Measurements from ENCODE around the gene HACL1. TPM values are rescaled to one million over a fixed set of nuclear protein-coding genes. Genes with fewer than 3 reads are reported as not detected.

The HACL1 gene
- total RNA-seq: 10 to 100 TPM; 22.7 to 34.2 TPM

- peak; percentile 97 to 99 for DNase-seq (ENCODE audit: low spot score in 2 of 2)
- peak; percentile 89 to 93 for ATAC-seq
- Mint-ChIP-seq H3K36me3 (peaks cover 16 to 29% of the 10 kb centered on the region in 2 donors), H3K9me3 (peaks cover 0 to 8% of the 10 kb centered on the region in 2 donors), H3K27ac (peak within 1 kb of the TSS; percentile 95 to 98)
These were observed at the start of gene HACL1, which contains the start of gene BTD for GRCh38 chr3:15601399-15602145. HACL1 (minus strand) TSS chr3:15601569; CDS start chr3:15601463, 106 bp downstream. BTD (plus strand) TSS chr3:15601745; CDS start chr3:15635440, 33,695 bp downstream.

DNA sequence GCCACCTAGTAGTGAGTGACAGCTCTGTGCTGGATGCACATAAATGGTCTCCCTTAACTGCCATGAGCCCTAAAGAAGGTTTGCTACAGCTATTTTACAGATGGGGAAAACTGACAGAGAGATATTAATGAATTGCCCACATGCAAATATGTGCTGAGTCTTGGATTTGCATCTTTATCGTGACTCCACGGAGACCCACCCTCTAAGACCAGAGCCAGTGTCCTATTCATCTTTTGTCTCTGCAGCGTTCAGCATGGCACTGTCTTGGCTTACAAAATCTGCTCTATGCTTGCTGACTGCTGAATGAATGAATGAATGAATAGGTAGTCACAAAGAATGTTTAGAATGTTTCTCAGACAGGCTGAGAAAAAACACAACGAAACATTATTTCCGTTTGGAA, 48.5 kb upstream of the HACL1 start:
- peaks cover 8 to 22% of the 10 kb centered on the region in 2 donors for H3K9me3 Mint-ChIP-seq
- ATAC-seq (no peak), DNase-seq (ENCODE audit: low spot score in 2 of 2) (no peak)
- no peak overlapping the region for H3K27ac Mint-ChIP-seq
- peaks cover 11 to 15% of the 10 kb centered on the region in 2 donors for H3K36me3 Mint-ChIP-seq

GRCh38 chr3:15649341-15649740, 48.0 kb upstream of the HACL1 start:
- no peak for DNase-seq (ENCODE audit: low spot score in 2 of 2)
- H3K27ac Mint-ChIP-seq: no peak overlapping the region
- peaks cover 11 to 14% of the 10 kb centered on the region in 2 donors for H3K36me3 Mint-ChIP-seq
- ATAC-seq: no peak
- H3K9me3 Mint-ChIP-seq: peaks cover 8 to 22% of the 10 kb centered on the region in 2 donors

GRCh38 chr3:15647611-15648167, 46.3 kb upstream of the HACL1 start:
- ATAC-seq: peak; percentile 95 to 96
- H3K36me3 Mint-ChIP-seq: peaks cover 11 to 14% of the 10 kb centered on the region in 2 donors
- H3K9me3 Mint-ChIP-seq: peaks cover 8 to 22% of the 10 kb centered on the region in 2 donors
- peak; percentile 54 to 75 for DNase-seq (ENCODE audit: low spot score in 2 of 2)
- peak overlapping the region; percentile 75 to 89 for H3K27ac Mint-ChIP-seq

DNA sequence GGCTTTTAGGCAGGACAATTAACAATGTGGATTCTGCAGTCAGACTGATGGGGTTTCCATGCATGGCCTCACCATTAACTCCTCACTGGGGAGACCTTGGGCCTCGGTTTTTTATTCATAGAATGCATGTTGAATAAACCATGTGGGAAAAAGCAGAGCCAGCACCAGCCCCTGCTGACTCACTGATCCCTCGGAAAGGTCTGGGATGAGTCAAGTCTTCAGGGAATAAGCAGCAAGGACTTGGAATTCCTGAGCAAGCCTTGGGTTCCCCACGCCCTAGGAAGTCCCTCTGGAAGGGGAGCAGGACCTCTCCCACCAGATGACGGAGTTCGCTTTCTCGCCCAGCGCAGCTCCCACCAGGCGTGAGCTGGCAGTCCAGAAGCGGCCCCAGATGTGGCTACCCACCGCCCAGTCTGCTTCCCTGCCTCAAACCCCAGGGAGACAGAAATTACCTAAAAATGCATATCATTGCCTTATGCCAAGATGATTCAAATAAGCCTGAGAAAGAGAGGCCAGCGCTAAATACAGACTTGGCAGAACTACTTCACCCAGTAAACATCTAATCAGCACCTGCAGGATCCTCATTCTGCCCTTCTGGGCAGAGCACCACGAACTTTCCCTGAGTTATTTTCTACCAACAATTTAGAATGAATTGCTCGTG, 45.6 kb upstream of the HACL1 start:
- no peak for DNase-seq (ENCODE audit: low spot score in 2 of 2)
- peak overlapping the region in 1 of 2 donors; percentile 89 for H3K27ac Mint-ChIP-seq
- peaks cover 8 to 22% of the 10 kb centered on the region in 2 donors for H3K9me3 Mint-ChIP-seq
- ATAC-seq: peak; percentile 44 to 72
- H3K36me3 Mint-ChIP-seq: peaks cover 11 to 14% of the 10 kb centered on the region in 2 donors

DNA sequence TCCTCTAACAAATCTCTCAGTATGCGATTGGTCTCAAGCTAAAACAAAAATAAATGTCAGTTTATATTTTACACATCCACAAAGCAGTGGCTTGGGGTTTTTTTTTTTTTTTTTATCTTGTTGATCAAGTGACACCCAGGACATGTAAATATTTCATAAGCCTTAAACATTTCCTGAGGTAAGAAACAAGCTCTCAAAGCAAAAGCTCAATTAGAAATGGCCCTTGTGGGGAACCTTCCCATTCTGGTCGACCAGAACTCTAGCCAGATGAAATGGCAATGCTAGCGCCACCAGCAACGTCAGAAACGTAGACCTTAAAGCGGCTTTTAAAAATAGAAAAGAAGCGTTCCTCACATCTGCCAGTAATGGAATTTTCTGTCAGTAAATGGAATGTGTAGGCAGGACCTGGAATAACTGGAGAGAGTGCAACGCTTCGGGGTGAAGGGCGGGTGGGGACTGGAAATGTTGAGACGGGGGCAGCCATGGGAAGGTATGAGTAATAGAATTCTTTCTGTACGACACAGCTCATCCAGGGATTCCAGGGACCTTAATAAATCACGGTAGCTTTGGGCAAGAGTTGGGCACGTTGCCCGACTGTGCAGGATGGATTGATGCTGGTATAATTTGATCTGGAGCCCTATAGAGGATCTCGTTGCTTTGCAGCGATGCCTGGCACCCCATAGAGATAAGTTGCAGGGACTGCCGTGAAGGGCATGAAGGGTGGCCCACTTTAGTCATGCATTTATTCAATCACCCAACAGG, 44.6 kb upstream of the HACL1 start:
- Mint-ChIP-seq H3K27ac (no peak overlapping the region), H3K9me3 (peaks cover 8 to 15% of the 10 kb centered on the region in 2 donors)
- no peak for ATAC-seq

DNA sequence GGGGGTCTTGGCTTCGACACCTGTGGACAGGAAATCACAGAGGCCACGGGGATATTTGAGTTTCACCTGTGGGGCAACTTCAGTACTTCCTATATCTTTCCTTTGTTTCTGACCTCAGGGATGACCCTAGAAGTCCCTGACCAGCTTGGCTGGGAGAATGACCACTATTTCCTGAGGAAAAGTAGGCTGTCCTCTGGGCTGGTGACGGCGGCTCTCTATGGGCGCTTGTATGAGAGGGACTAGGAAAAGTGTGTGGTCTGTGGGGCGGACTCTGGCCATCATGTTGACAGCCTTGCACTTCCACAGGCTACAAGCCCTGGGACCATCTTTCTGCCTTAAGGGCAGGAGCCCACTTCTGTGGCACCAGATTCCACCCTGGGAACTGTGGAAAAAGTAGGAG, 43.9 kb upstream of the HACL1 start:
- ATAC-seq (no peak), DNase-seq (ENCODE audit: low spot score in 2 of 2) (no peak)
- H3K36me3 Mint-ChIP-seq: peaks cover 11 to 14% of the 10 kb centered on the region in 2 donors
- no peak overlapping the region for H3K27ac Mint-ChIP-seq
- H3K9me3 Mint-ChIP-seq: peaks cover 8 to 11% of the 10 kb centered on the region in 2 donors

More for the DNA sequence above, 44.6 kb upstream of the HACL1 start:
- DNase-seq (ENCODE audit: low spot score in 2 of 2): no peak
- H3K36me3 Mint-ChIP-seq: peaks cover 11 to 14% of the 10 kb centered on the region in 2 donors

- ATAC-seq (peak in 1 of 2 donors; percentile 12), DNase-seq (ENCODE audit: low spot score in 2 of 2) (no peak)
- H3K9me3 Mint-ChIP-seq: no peaks in the 10 kb centered on the region
- H3K27ac Mint-ChIP-seq: no peak overlapping the region
- H3K36me3 Mint-ChIP-seq: no peaks in the 10 kb centered on the region
These were observed 37.5 kb upstream of the HACL1 start for GRCh38 chr3:15638891-15639262.

DNA sequence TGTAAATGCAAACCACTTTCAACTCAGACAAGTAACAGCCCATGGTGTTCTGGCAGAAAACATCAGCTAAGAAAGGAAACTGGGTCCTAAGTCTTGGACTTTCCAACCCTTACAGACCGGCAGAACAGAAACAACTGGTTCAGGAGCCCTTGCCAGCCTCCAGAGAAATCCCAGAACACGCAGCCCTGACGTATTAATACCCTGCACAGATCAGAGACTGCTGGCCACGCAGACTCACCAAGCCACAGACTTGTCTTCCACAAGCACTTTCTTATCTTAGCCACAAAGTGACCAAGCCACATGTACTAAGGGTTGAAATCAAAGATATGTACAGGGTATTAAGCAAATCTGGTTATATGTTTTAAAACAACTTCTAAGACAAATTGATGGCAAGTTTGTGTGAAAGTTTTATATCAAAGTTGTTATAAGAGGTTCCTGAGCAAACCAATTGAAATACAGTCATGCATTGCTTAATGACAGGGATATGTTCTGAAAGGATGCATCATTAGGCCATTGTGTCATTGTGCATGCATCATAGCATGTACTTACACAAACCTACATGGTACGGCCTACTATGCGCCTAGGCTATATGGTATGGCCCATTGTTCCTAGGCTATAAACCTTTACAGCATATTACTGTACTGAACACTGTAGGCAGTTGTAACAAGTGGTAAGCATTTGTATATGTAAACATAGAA, 37.0 kb upstream of the HACL1 start:
- no peak for DNase-seq (ENCODE audit: low spot score in 2 of 2)
- Mint-ChIP-seq H3K27ac (peak overlapping the region; percentile 34 to 85), H3K36me3 (no peaks in the 10 kb centered on the region), H3K9me3 (no peaks in the 10 kb centered on the region)
- peak in 1 of 2 donors; percentile 12 for ATAC-seq

DNA sequence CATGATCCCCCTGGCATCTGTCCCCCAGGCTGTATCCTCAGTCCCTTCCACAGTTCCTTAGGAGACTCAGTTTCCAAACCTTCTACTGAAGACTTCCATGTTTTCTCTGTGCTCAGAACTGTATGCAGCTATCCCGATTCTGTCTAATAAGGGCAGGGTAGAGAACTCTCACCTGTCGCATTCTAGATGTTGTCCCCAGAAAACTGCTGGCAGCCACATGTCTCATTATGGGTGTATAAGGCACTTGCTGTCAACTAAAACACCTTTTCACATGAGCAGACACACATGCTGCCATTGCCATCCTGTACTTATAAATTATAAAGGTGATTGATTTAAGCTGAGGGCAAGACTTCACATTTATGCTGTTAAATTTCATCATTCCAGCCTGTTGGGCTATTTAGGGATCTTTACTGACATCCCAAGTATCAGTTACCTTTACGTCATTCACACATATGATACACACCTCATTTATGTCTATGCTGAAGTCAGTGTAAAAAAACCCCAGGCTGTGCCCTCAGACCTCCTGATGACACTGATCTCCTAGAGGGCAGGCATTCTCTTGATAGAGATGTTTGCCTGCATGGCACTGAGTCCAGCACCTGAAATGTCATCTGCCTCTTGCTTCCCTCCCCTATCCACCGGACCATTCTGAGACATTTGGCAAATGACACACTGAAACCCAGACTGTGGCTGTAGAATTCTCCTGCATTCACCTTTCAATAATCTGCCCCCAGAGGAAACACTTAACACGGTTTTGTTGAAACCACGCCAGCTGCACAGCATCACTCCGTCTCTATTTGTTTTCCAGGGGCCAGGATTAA, 36.0 kb upstream of the HACL1 start:
- DNase-seq (ENCODE audit: low spot score in 2 of 2) (peak in 1 of 2 donors; percentile 32), ATAC-seq (peak; percentile 65 to 74)
- H3K9me3 Mint-ChIP-seq: no peaks in the 10 kb centered on the region
- peak overlapping the region; percentile 34 to 85 for H3K27ac Mint-ChIP-seq
- H3K36me3 Mint-ChIP-seq: no peaks in the 10 kb centered on the region

DNA sequence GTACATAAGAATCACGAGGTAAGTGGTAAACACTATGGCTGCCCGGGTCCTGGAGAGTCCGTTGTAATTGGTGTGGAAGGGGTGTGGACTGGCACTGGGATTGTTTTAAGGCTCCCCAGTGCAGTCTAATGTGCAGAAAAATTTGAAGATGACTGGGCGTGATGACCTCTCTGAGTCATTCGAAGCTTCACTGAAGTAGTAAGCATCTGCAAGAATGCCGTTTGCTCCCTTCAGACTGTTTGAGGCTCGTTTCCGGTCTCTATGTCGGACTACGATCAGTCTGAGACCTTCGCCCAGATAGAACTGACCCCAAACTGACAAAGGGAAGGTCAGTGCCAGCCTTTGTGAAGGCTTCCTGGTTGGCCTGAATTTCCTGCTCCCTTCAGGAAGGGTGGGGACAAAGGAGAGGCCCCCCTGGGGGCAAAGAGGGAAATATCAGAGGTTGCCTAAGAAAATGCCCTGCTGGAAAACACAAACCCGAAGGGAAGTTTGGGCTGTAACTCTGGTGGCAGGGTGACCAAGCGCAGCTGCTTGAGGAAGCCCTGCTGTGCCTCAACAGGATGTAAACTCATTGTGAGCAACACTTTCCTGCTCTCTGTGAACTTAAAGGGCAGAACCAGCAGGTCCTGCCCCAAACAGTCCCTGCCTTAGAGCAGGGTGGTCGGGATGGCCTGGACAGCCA, 34.8 kb upstream of the HACL1 start:
- Mint-ChIP-seq H3K36me3 (no peaks in the 10 kb centered on the region), H3K27ac (peak overlapping the region; percentile 85 to 96), H3K9me3 (no peaks in the 10 kb centered on the region)
- ATAC-seq: peak; percentile 81 to 82
- peak; percentile 45 to 60 for DNase-seq (ENCODE audit: low spot score in 2 of 2)

GRCh38 chr3:15635121-15635661, 33.8 kb upstream of the HACL1 start:
- Mint-ChIP-seq H3K27ac (no peak overlapping the region), H3K9me3 (no peaks in the 10 kb centered on the region), H3K36me3 (no peaks in the 10 kb centered on the region)
- ATAC-seq (no peak), DNase-seq (ENCODE audit: low spot score in 2 of 2) (no peak)

- ATAC-seq (no peak), DNase-seq (ENCODE audit: low spot score in 2 of 2) (no peak)
- H3K36me3 Mint-ChIP-seq: no peaks in the 10 kb centered on the region
- no peak overlapping the region for H3K27ac Mint-ChIP-seq
- H3K9me3 Mint-ChIP-seq: no peaks in the 10 kb centered on the region
These were observed 33.3 kb upstream of the HACL1 start for GRCh38 chr3:15634671-15635070.

DNA sequence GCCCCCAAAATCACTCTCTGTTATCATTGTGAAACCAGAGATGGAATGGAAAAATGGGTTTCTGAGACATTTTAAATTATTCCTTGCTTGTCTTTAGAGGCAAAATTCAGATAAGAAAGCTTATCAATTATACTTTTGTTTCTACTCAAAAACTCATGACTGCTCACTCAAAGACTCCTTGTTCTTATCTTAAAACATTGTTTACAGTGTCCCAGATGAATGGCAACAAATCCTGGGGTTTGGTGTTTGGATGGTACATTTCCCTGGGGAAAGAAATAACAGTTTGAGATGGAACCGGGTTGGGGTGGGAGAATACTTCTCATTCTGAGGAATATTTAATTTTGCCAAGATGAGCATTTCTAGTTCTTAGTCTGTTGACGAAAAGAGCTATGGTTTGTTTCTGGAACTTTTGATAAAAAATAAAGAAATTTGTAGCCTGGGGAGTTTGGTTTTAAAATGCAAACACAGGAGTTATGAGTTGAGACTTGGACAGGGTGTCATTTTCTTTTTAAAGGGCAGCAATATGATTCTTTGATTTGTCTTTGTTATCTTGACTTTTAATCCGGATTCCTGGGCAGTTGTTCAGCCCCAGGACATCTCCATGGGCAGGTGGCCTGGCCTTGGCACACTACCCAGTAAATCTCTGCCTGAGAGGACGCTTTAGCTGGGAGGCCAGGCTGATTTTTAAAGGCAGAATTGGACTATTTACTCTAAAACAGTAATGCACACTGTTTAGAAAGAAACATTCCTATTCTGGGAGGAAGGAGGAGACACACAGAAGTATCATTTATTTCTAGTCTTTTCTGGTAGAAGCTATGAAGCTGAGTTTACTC, 32.6 kb upstream of the HACL1 start:
- no peaks in the 10 kb centered on the region for H3K9me3 Mint-ChIP-seq
- no peaks in the 10 kb centered on the region for H3K36me3 Mint-ChIP-seq
- ATAC-seq (no peak), DNase-seq (ENCODE audit: low spot score in 2 of 2) (no peak)
- H3K27ac Mint-ChIP-seq: no peak overlapping the region

Measured in activated naive CD4-positive, alpha-beta T cell treated with anti-CD3 and anti-CD28 coated beads, Interleukin-2, amount 50 U/mL, for 72 hours (primary cell).